H1 (cell line): ENCODE measurements around the gene ABHD12B. TPM values are rescaled to one million over a fixed set of nuclear protein-coding genes. Genes with fewer than 3 reads are reported as not detected.

Source experiments
- CTCF ChIA-PET: fragments of 300-600 bp; sonication (Branson Sonifier 250); formaldehyde crosslinking; loops from one replicate; lab custom pipeline; 2021; ENCODE audit not compliant: partially characterized antibody; lab: Charles Lee
- POLR2A ChIA-PET: fragments of 300-600 bp; sonication (Branson Sonifier 250); formaldehyde crosslinking; loops from one replicate; lab custom pipeline; 2021; ENCODE audit warnings: inconsistent platforms; ENCODE audit not compliant: partially characterized antibody; lab: Charles Lee
- DNase-seq, 2 experiments: peaks; one replicate each; pipeline versions ENCODE4 v3.0.0 to v3.0.0-alpha.2; 2010 to 2022; ENCODE audit warnings: low spot score in 2 of 2, low read depth in 1 of 2, mixed read lengths in 1 of 2
- FAIRE-seq: peaks from 2 replicates; lab custom pipeline; 2011; peaks lifted over from hg19 to GRCh38; lab: Jason Lieb, UNC
- H2AFZ ChIP-seq: 2 replicates; pipeline ENCODE4 v1.8.1; 2012; ENCODE audit warnings: low read length, inconsistent platforms
- H2AK5ac ChIP-seq: 2 replicates; pipeline ENCODE4 v1.6.1; 2013; ENCODE audit warnings: low read depth, low read length
- H2BK120ac ChIP-seq: replicated peaks from 2 replicates; pipeline ENCODE3; 2013; ENCODE audit warnings: low read depth, low read length, inconsistent platforms
- H2BK12ac ChIP-seq: 2 replicates; pipeline ENCODE4 v1.6.1; 2013; ENCODE audit warnings: low read depth, low read length
- H2BK15ac ChIP-seq: 2 replicates; pipeline ENCODE4 v1.6.1; 2013; ENCODE audit warnings: low read length
- H2BK20ac ChIP-seq: 2 replicates; pipeline ENCODE4 v1.6.1; 2013; ENCODE audit warnings: low read length
- H2BK5ac ChIP-seq: 2 replicates; pipeline ENCODE4 v1.6.1; 2013; ENCODE audit warnings: low read depth, low read length
- H3K14ac ChIP-seq: 2 replicates; pipeline ENCODE4 v1.6.1; 2013; ENCODE audit warnings: inconsistent platforms; ENCODE audit not compliant: insufficient read length
- H3K18ac ChIP-seq: 2 replicates; pipeline ENCODE4 v1.6.1; 2013; ENCODE audit warnings: low read length; ENCODE audit errors: extremely low read depth
- H3K23ac ChIP-seq: 2 replicates; pipeline ENCODE4 v1.6.1; 2013; ENCODE audit warnings: inconsistent platforms; ENCODE audit not compliant: insufficient read length
- H3K23me2 ChIP-seq: 2 replicates; pipeline ENCODE4 v1.6.1; 2013; ENCODE audit warnings: low read depth, low read length
- H3K27ac ChIP-seq: 2 replicates; pipeline ENCODE4 v1.6.1; 2011; ENCODE audit warnings: low read depth, low read length, inconsistent platforms
- H3K27me3 ChIP-seq, 4 experiments: replicated peaks in 1 of 4; 1 replicate in 1 of 4; 2 replicates in 3 of 4; pipeline versions ENCODE4 v1.6.1 to v1.8.1; 2011 to 2013; ENCODE audit warnings: low read length in 3 of 4, mild to moderate bottlenecking in 3 of 4, inconsistent platforms in 2 of 4, mixed read lengths in 2 of 4, moderate library complexity in 1 of 4; ENCODE audit not compliant: control insufficient read depth in 3 of 4, insufficient read depth in 3 of 4; ENCODE audit errors: extremely low read depth in 1 of 4
- H3K36me3 ChIP-seq, 4 experiments: 2 replicates each; pipeline versions ENCODE4 v1.6.1 to v1.8.1; 2011 to 2013; ENCODE audit warnings: mild to moderate bottlenecking in 4 of 4, low read length in 3 of 4, moderate library complexity in 2 of 4, control low read depth in 1 of 4, inconsistent platforms in 1 of 4; ENCODE audit not compliant: insufficient read depth in 4 of 4, control insufficient read depth in 2 of 4
- H3K4ac ChIP-seq: replicated peaks from 2 replicates; pipeline ENCODE3; 2013; ENCODE audit warnings: low read length, low read depth, mixed read lengths, inconsistent platforms; ENCODE audit not compliant: insufficient read length
- H3K4me1 ChIP-seq, 4 experiments: replicated peaks in 1 of 4; 1 replicate in 1 of 4; 2 replicates in 3 of 4; pipeline versions ENCODE4 v1.6.1 to v1.8.1; 2011 to 2013; ENCODE audit warnings: low read length in 3 of 4, inconsistent platforms in 2 of 4, mixed read lengths in 1 of 4; ENCODE audit not compliant: insufficient read depth in 4 of 4, control insufficient read depth in 3 of 4
- H3K4me2 ChIP-seq, 2 experiments: 2 replicates each; pipeline versions ENCODE4 v1.6.1 to v1.8.1; 2011 to 2013; ENCODE audit warnings: low read depth in 2 of 2, low read length in 2 of 2, control low read depth in 1 of 2, inconsistent platforms in 1 of 2, mild to moderate bottlenecking in 1 of 2; ENCODE audit not compliant: insufficient read depth in 1 of 2
- H3K4me3 ChIP-seq, 4 experiments: fragments of 200-600, 300-600 bp in 1 of 4; sonication (generic), shearing (Covaris generic), sonication (Bioruptor Twin) in 1 of 4; 2 replicates each; pipeline versions ENCODE4 v1.5.1 to v1.8.1; 2011 to 2016; ENCODE audit warnings: low read length in 4 of 4, low read depth in 3 of 4, control low read depth in 2 of 4, inconsistent platforms in 2 of 4, mild to moderate bottlenecking in 2 of 4, mixed read lengths in 1 of 4, moderate library complexity in 1 of 4; ENCODE audit not compliant: insufficient read depth in 2 of 4; ENCODE audit errors: extremely low read depth in 1 of 4
- H3K56ac ChIP-seq: replicated peaks from 2 replicates; pipeline ENCODE3; 2013; ENCODE audit warnings: low read depth, mild to moderate bottlenecking, mixed read lengths, low read length, inconsistent platforms; ENCODE audit not compliant: insufficient read length
- H3K79me1 ChIP-seq: 2 replicates; pipeline ENCODE4 v1.6.1; 2013; ENCODE audit warnings: low read depth, low read length, control low read depth
- H3K79me2 ChIP-seq, 2 experiments: 2 replicates each; pipeline versions ENCODE4 v1.6.1 to v1.8.1; 2012 to 2013; ENCODE audit warnings: low read length in 2 of 2, mild to moderate bottlenecking in 2 of 2, inconsistent platforms in 1 of 2; ENCODE audit not compliant: insufficient read depth in 2 of 2, control insufficient read depth in 1 of 2
- H3K9ac ChIP-seq, 4 experiments: replicated peaks in 1 of 4; 1 replicate in 1 of 4; 2 replicates in 3 of 4; pipeline versions ENCODE4 v1.6.1 to v1.8.1; 2011 to 2013; ENCODE audit warnings: low read depth in 3 of 4, low read length in 3 of 4, control low read depth in 2 of 4, mild to moderate bottlenecking in 2 of 4, moderate library complexity in 2 of 4, inconsistent platforms in 1 of 4; ENCODE audit errors: extremely low read depth in 1 of 4
- H3K9me3 ChIP-seq, 2 experiments: 2 replicates each; pipeline versions ENCODE4 v1.6.1 to v1.8.1; 2012 to 2013; ENCODE audit warnings: mild to moderate bottlenecking in 2 of 2, moderate library complexity in 2 of 2, control low read depth in 1 of 2, inconsistent platforms in 1 of 2, low read depth in 1 of 2, low read length in 1 of 2, mixed read lengths in 1 of 2; ENCODE audit not compliant: insufficient read depth in 2 of 2
- H4K20me1 ChIP-seq, 2 experiments: replicated peaks in 1 of 2; 2 replicates each; pipeline versions ENCODE3 to v1.8.1; 2011 to 2013; ENCODE audit warnings: inconsistent platforms in 2 of 2, low read length in 2 of 2, mild to moderate bottlenecking in 1 of 2; ENCODE audit not compliant: insufficient read depth in 2 of 2, control insufficient read depth in 1 of 2
- H4K5ac ChIP-seq: 2 replicates; pipeline ENCODE4 v1.6.1; 2013; ENCODE audit warnings: low read length, low read depth, mixed read lengths, inconsistent platforms; ENCODE audit not compliant: insufficient read length
- H4K8ac ChIP-seq: 2 replicates; pipeline ENCODE4 v1.8.0; 2013; ENCODE audit warnings: mild to moderate bottlenecking, moderate library complexity, low read length, inconsistent platforms; ENCODE audit not compliant: insufficient read depth; ENCODE audit errors: extremely low read depth
- H4K91ac ChIP-seq: replicated peaks from 2 replicates; pipeline ENCODE3; 2013; ENCODE audit warnings: low read length, mixed read lengths, inconsistent platforms; ENCODE audit not compliant: insufficient read length
- BRCA1 ChIP-seq: IDR thresholded peaks from 2 replicates; pipeline ENCODE4 v1.6.1; 2012; ENCODE audit warnings: low read depth, low read length, improper control_type of control experiment
- GTF2F1 ChIP-seq: IDR thresholded peaks from 2 replicates; pipeline ENCODE4 v1.6.1; 2012; ENCODE audit warnings: low read depth, low read length, improper control_type of control experiment, borderline replicate concordance
- KDM5A ChIP-seq: fragments of 200-600 bp; IDR thresholded peaks from 2 replicates; pipeline ENCODE4 v1.7.1; 2012; ENCODE audit warnings: mild to moderate bottlenecking, low read length, inconsistent platforms, mixed read lengths
- SIRT6 ChIP-seq: IDR thresholded peaks from one replicate; pipeline ENCODE4 v1.7.1; 2012; ENCODE audit warnings: low read length, inconsistent platforms
- TAF1 ChIP-seq: IDR thresholded peaks from 2 replicates; pipeline ENCODE4 v1.6.1; 2011; ENCODE audit warnings: mild to moderate bottlenecking, low read depth, low read length
- WGBS, 2 experiments: shearing (Covaris generic) in 1 of 2; methylation state at CpG; one replicate each; pipeline versions ENCODE4 v1.1.6 to v1.1.7; 2013 to 2015; ENCODE audit warnings: low lambda C conversion rate in 2 of 2, mixed read lengths in 2 of 2, inconsistent platforms in 1 of 2, low coverage in 1 of 2, missing lambda C conversion rate in 1 of 2; ENCODE audit not compliant: insufficient replicate concordance in 2 of 2, insufficient coverage in 1 of 2, insufficient read length in 1 of 2; ENCODE audit errors: extremely low coverage in 1 of 2, missing lambda C conversion rate in 1 of 2; 5-methylcytosine and 5-hydroxymethylcytosine counted together
- polyA plus RNA-seq, 7 experiments: library from polyadenylated mRNA; depleted of rRNA in 3 of 7; stranded (reverse) in 5 of 7; unstranded in 2 of 7; fragments of >200 nt in 5 of 7; fragments of 200-250 nt in 2 of 7; gene quantifications; 1 replicate in 5 of 7; 2 replicates in 1 of 7; 4 replicates in 1 of 7; pipeline versions ENCODE4 v1.2.1 to v1.2.3, GENCODE V29; 2011 to 2013; ENCODE audit warnings: missing spikeins in 2 of 7, mixed read lengths in 2 of 7
- total RNA-seq: library from RNA; stranded (reverse); fragmentation: NEBNext Ultra II Directional; extraction: Animal tissue kit (Norgen Biotek cat#: 25700); gene quantifications from 2 replicates; pipeline ENCODE4 v1.2.1, GENCODE V29; 2021
- TF ChIP-seq, protein P1 (sequence below): IDR thresholded peaks from 2 replicates; pipeline ENCODE4 v1.6.1; 2011; ENCODE audit warnings: low read depth, mild to moderate bottlenecking, low read length; ENCODE audit not compliant: insufficient read depth

The ABHD12B gene
- total and polyA plus RNA-seq, 2 of the 8 experiments (the other 6 are each of a cell fraction or from before 2014, with no cell fraction given) = 4.0 to 102 TPM

DNA sequence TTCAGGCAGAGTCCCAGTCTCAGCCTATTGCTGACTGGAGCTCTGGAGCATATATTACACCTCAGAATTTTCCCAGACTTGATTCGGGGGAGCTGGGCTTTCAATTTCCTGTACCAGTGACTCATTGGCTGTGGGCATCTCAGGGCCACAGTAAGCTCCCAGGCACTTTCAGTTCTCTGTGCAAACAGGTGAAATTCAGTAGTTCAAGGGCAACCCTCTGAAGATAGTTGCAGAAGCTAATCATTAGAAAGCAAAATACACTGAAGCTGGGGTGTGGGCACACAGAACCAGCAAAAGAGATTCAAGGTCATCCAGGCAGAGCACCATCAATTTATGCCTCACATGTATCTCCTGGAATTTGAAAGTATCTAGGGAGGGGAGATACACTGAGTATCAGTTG is 32.8 kb upstream of the ABHD12B start:
- H2AFZ ChIP-seq = no peak overlapping the region
- H3K23ac ChIP-seq = no peak overlapping the region
- H3K27ac ChIP-seq = no peak overlapping the region
- no peak overlapping the region for H3K9ac ChIP-seq
- no peaks in the 10 kb centered on the region for H3K23me2 ChIP-seq
- ChIA-PET POLR2A (no interaction called here), CTCF (interaction anchor here (0.6 to 3.3 kb wide), 5 partner anchors 10 to 577 kb away, joined by 3 to 19 read pairs (median 4); no protein-coding TSS in a partner anchor)
- H2BK15ac ChIP-seq = no peak overlapping the region
- WGBS, 2 experiments = 73% methylated on average over 1 of the region's 1 CpG; no CpG with 5 or more reads in 1 of the 2 experiments
- no peak overlapping the region for H2AK5ac ChIP-seq
- no peak for DNase-seq
- no peaks in the 10 kb centered on the region for H3K79me1 ChIP-seq
- no peak for FAIRE-seq
- H4K5ac ChIP-seq = no peak overlapping the region
- no peaks in the 10 kb centered on the region for H3K9me3 ChIP-seq
- no peak overlapping the region for H3K4me2 ChIP-seq
- H3K79me2 ChIP-seq = no peaks in the 10 kb centered on the region
- no peaks in the 10 kb centered on the region for H3K36me3 ChIP-seq
- no peak overlapping the region for H2BK12ac ChIP-seq
- no peak overlapping the region for H3K4me3 ChIP-seq
- H3K27me3 ChIP-seq = no peaks in the 10 kb centered on the region; a peak in 2 of 7 replicates
- no peak overlapping the region for H4K8ac ChIP-seq
- no peak overlapping the region for H3K4ac ChIP-seq
- no peak overlapping the region for H2BK20ac ChIP-seq
- H3K4me1 ChIP-seq = no peaks in the 10 kb centered on the region
- no peaks in the 10 kb centered on the region for H4K20me1 ChIP-seq
- no peak overlapping the region for H3K18ac ChIP-seq
- no peak overlapping the region for H3K14ac ChIP-seq
- H2BK5ac ChIP-seq = no peak overlapping the region
- no peak overlapping the region for H4K91ac ChIP-seq
- H2BK120ac ChIP-seq = no peak overlapping the region
- no peak overlapping the region for H3K56ac ChIP-seq
- TF ChIP-seq GTF2F1 = no peak
- TF ChIP-seq TAF1 = no peak
- TF ChIP-seq BRCA1 = no peak
- no peak for TF ChIP-seq SIRT6
- TF ChIP-seq, protein P1, sequence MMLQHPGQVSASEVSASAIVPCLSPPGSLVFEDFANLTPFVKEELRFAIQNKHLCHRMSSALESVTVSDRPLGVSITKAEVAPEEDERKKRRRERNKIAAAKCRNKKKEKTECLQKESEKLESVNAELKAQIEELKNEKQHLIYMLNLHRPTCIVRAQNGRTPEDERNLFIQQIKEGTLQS = no peak
- TF ChIP-seq KDM5A = no peak
